ENCODE data around the gene QPCT. TPM values are rescaled to one million over a fixed set of nuclear protein-coding genes. Genes with fewer than 3 reads are reported as not detected.

QPCT gene
- total and polyA plus RNA-seq, 2 experiments from 2014 or later, result 0.81 to 2.0 TPM

GRCh38 chr2:37414470-37414949, 70.1 kb downstream of the QPCT start:
- no peak overlapping the region for H2AFZ ChIP-seq
- 26% methylated on average over 8 of the region's 8 CpGs for WGBS (ENCODE audit: low lambda C conversion rate, missing lambda C conversion rate)
- H3K79me2 ChIP-seq, result no peaks in the 10 kb centered on the region
- no peaks in the 10 kb centered on the region for H3K36me3 ChIP-seq (replicated peaks; ENCODE audit: insufficient read depth, low read depth)
- TF ChIP-seq EZH2 (IDR thresholded peaks at IDR 0.05; ENCODE audit: borderline replicate concordance) (no peak), EZH2phosphoT487 (IDR thresholded peaks at IDR 0.05; ENCODE audit: low read depth, severe bottlenecking, unreplicated experiment) (no peak), CTCF (IDR thresholded peaks at IDR 0.05; ENCODE audit: poor library complexity) (peak; percentile 94)
- H3K4me1 ChIP-seq (ENCODE audit: insufficient read depth), result peaks cover 11% of the 10 kb centered on the region
- no peaks in the 10 kb centered on the region for H3K27me3 ChIP-seq
- H3K27ac ChIP-seq, result peak overlapping the region; percentile 2
- H3K4me2 ChIP-seq, result peak overlapping the region; percentile 34
- H3K9me3 ChIP-seq (ENCODE audit: low read depth), result no peaks in the 10 kb centered on the region
- no peak overlapping the region for H3K4me3 ChIP-seq
- no peaks in the 10 kb centered on the region for H3K9me2 ChIP-seq (replicated peaks; ENCODE audit: insufficient read depth)
- H4K20me1 ChIP-seq (ENCODE audit: insufficient read depth, poor library complexity, severe bottlenecking), result no peaks in the 10 kb centered on the region
- peak; percentile 67 for DNase-seq (ENCODE audit: low spot score)

GRCh38 chr2:37415128-37415820, 70.8 kb downstream of the QPCT start:
- H3K4me2 ChIP-seq, result no peak overlapping the region
- H3K27ac ChIP-seq, result peak overlapping the region; percentile 2
- H3K4me3 ChIP-seq, result no peak overlapping the region
- no peaks in the 10 kb centered on the region for H3K9me2 ChIP-seq (replicated peaks; ENCODE audit: insufficient read depth)
- 73% methylated on average over 7 of the region's 7 CpGs for WGBS (ENCODE audit: low lambda C conversion rate, missing lambda C conversion rate)
- peaks cover 11% of the 10 kb centered on the region for H3K4me1 ChIP-seq (ENCODE audit: insufficient read depth)
- H3K9me3 ChIP-seq (ENCODE audit: low read depth), result no peaks in the 10 kb centered on the region
- DNase-seq (ENCODE audit: low spot score), result peak; percentile 17
- H3K27me3 ChIP-seq, result no peaks in the 10 kb centered on the region
- H3K79me2 ChIP-seq, result no peaks in the 10 kb centered on the region
- no peak overlapping the region for H2AFZ ChIP-seq
- H4K20me1 ChIP-seq (ENCODE audit: insufficient read depth, poor library complexity, severe bottlenecking), result no peaks in the 10 kb centered on the region
- TF ChIP-seq EZH2phosphoT487 (IDR thresholded peaks at IDR 0.05; ENCODE audit: low read depth, severe bottlenecking, unreplicated experiment) (no peak), CTCF (IDR thresholded peaks at IDR 0.05; ENCODE audit: poor library complexity) (no peak), EZH2 (IDR thresholded peaks at IDR 0.05; ENCODE audit: borderline replicate concordance) (no peak)
- no peaks in the 10 kb centered on the region for H3K36me3 ChIP-seq (replicated peaks; ENCODE audit: insufficient read depth, low read depth)

DNA sequence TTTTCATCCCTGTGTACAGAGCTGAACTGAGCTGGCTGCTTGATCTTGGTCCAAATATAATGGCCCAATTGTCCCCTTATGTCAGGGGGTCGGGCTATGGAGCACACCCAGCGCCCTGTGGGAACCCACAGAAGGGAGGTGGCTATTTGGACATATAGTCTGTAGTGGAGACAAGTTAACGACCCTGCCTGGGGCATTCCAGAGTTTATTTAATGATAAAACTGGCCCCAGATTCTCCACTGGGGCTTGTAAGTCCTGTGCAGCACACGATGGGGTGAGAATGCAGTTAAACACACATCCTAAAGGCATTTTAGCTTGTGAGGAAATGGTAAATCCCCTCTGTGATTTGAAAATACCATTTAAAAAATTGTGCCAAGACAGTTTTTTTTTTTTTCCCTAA, 72.9 kb downstream of the QPCT start:
- WGBS (ENCODE audit: low lambda C conversion rate, missing lambda C conversion rate), result 30% methylated on average over 4 of the region's 4 CpGs
- peak; percentile 22 for DNase-seq (ENCODE audit: low spot score)
- no peaks in the 10 kb centered on the region for H3K9me3 ChIP-seq (ENCODE audit: low read depth)
- no peak overlapping the region for H2AFZ ChIP-seq
- TF ChIP-seq CTCF (IDR thresholded peaks at IDR 0.05; ENCODE audit: poor library complexity) (no peak), EZH2 (IDR thresholded peaks at IDR 0.05; ENCODE audit: borderline replicate concordance) (no peak), EZH2phosphoT487 (IDR thresholded peaks at IDR 0.05; ENCODE audit: low read depth, severe bottlenecking, unreplicated experiment) (no peak)
- no peak overlapping the region for H3K4me2 ChIP-seq
- no peaks in the 10 kb centered on the region for H4K20me1 ChIP-seq (ENCODE audit: insufficient read depth, poor library complexity, severe bottlenecking)
- H3K36me3 ChIP-seq (replicated peaks; ENCODE audit: insufficient read depth, low read depth), result no peaks in the 10 kb centered on the region
- no peak overlapping the region for H3K27ac ChIP-seq
- H3K4me3 ChIP-seq, result no peak overlapping the region
- H3K4me1 ChIP-seq (ENCODE audit: insufficient read depth), result peaks cover 11% of the 10 kb centered on the region
- H3K79me2 ChIP-seq, result no peaks in the 10 kb centered on the region
- H3K27me3 ChIP-seq, result no peaks in the 10 kb centered on the region
- H3K9me2 ChIP-seq (replicated peaks; ENCODE audit: insufficient read depth), result no peaks in the 10 kb centered on the region

Data from hepatocyte (in vitro differentiated cells).